ENCODE results near the gene IDI2. TPM values are rescaled to one million over a fixed set of nuclear protein-coding genes. Genes with fewer than 3 reads are reported as not detected.

IDI2 gene
- total RNA-seq, 3 donors from 2014 or later (not counting 1 experiment from before 2014, with no cell fraction given), result not detected

DNA sequence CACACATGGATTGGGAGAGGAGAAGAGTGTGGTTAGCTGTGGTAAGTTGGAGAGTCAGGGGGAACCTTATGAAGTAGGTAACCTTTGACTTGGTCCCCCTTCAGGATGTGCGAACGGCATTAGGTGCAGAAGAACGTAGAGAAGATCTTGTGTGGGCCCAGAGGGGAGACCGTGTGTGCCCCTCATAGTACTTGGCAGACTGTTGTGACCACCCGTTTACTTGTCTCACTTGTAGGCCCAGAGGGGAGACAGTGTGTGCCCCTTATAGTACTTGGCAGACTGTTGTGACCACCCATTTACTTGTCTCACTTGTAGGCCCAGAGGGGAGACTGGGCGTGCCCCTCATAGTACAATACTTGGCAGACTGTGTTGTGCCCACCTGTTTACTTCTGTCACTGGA lies 34.9 kb downstream of the IDI2 start:
- H3K4me1 ChIP-seq (ENCODE audit: control insufficient read depth, insufficient read depth, low read length), result peaks cover 21% of the 10 kb centered on the region
- no peaks in the 10 kb centered on the region for H3K27me3 ChIP-seq (ENCODE audit: control insufficient read depth, insufficient read depth, low read length)
- intact Hi-C loops (cut with micrococcal nuclease), result no loop called here
- ATAC-seq (no peak), DNase-seq (no peak)
- H3K4me3 ChIP-seq (ENCODE audit: low read length), result no peak overlapping the region
- H3K27ac ChIP-seq (ENCODE audit: low read length), result no peak overlapping the region
- H3K9me3 Mint-ChIP-seq, result no peaks in the 10 kb centered on the region
- 97% methylated on average over 6 of the region's 6 CpGs for WGBS (ENCODE audit: insufficient coverage)
- peaks cover 12% of the 10 kb centered on the region for H3K36me3 Mint-ChIP-seq
- peaks cover 44 to 60% of the 10 kb centered on the region in 2 donors for H3K4me1 Mint-ChIP-seq
- TF ChIP-seq, protein P1, sequence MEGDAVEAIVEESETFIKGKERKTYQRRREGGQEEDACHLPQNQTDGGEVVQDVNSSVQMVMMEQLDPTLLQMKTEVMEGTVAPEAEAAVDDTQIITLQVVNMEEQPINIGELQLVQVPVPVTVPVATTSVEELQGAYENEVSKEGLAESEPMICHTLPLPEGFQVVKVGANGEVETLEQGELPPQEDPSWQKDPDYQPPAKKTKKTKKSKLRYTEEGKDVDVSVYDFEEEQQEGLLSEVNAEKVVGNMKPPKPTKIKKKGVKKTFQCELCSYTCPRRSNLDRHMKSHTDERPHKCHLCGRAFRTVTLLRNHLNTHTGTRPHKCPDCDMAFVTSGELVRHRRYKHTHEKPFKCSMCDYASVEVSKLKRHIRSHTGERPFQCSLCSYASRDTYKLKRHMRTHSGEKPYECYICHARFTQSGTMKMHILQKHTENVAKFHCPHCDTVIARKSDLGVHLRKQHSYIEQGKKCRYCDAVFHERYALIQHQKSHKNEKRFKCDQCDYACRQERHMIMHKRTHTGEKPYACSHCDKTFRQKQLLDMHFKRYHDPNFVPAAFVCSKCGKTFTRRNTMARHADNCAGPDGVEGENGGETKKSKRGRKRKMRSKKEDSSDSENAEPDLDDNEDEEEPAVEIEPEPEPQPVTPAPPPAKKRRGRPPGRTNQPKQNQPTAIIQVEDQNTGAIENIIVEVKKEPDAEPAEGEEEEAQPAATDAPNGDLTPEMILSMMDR (IDR thresholded peaks at IDR 0.05), result no peak
- peak overlapping the region; percentile 1 for H3K4me3 Mint-ChIP-seq
- H3K9me3 ChIP-seq (ENCODE audit: control insufficient read depth, insufficient read depth, low read length), result no peaks in the 10 kb centered on the region
- H3K27ac Mint-ChIP-seq, result peak overlapping the region in 1 of 2 donors; percentile 5
- peaks cover 26% of the 10 kb centered on the region for H3K36me3 ChIP-seq (ENCODE audit: control insufficient read depth, insufficient read depth, low read length)
- H3K27me3 Mint-ChIP-seq (ENCODE audit: low read depth in 2 of 2), result no peaks in the 10 kb centered on the region

DNA sequence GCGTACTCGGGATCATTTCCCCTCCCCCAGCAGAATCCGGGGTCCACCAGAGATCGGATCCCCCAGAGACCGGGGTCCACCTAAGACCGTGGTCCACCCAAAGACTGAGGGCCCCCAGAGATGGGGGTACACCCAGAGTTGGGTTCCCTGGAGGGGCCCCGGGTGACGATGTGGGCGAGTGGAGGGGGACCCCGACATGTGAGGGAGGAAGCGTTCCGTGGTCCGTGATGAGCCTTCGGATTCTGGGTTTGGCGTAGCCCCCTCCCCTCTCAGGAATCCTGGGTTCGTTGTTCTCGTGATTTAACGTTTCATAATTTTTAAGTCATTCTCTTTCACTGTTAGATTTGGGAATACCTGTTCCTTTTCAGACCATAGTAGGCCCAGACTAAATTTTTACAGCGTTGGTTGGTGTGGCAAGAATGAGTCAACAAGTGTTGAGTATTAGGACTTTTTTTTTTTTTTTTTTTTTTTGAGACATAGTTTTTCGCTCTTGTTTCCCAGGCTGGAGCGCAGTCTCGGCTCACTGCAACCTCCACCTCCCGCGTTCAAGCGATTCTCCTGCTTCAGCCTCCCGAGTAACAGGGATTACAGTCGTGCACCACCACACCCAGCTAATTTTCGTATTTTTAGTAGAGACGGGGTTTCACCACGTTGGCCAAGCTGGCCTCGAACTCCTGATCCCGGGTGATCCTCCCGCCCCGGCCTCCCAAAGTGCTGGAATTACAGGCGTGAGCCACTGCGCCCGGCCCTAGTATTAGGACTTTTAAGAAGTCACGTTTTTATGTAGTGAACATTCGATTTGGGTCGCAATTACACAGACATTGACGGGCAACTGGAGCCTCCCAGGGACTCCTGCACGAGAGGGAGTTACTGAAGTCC lies 36.8 kb downstream of the IDI2 start:
- Mint-ChIP-seq H3K36me3 (no peaks in the 10 kb centered on the region), H3K27me3 (ENCODE audit: low read depth in 2 of 2) (no peaks in the 10 kb centered on the region), H3K9me3 (no peaks in the 10 kb centered on the region), H3K4me3 (peak overlapping the region; percentile 98), H3K27ac (peak overlapping the region; percentile 90 to 97), H3K4me1 (peaks cover 38 to 48% of the 10 kb centered on the region in 2 donors)
- WGBS (ENCODE audit: insufficient coverage), result 27% methylated on average over 42 of the region's 42 CpGs
- DNase-seq (no peak), ATAC-seq (peak; percentile 7 to 19 (median 13))
- peaks cover 21% of the 10 kb centered on the region for H3K4me1 ChIP-seq (ENCODE audit: control insufficient read depth, insufficient read depth, low read length)
- peak overlapping the region; percentile 78 for H3K27ac ChIP-seq (ENCODE audit: low read length)
- no peaks in the 10 kb centered on the region for H3K27me3 ChIP-seq (ENCODE audit: control insufficient read depth, insufficient read depth, low read length)
- no peaks in the 10 kb centered on the region for H3K9me3 ChIP-seq (ENCODE audit: control insufficient read depth, insufficient read depth, low read length)
- TF ChIP-seq, protein P1 (IDR thresholded peaks at IDR 0.05), result no peak
- intact Hi-C loops (cut with micrococcal nuclease), result loop anchor here (1.0 to 2.0 kb wide), 4 partner anchors 21 to 74 kb away; partner anchors contain the start of genes IDI1 and LARP4B
- H3K4me3 ChIP-seq (ENCODE audit: low read length), result peak overlapping the region; percentile 68
- peaks cover 10% of the 10 kb centered on the region for H3K36me3 ChIP-seq (ENCODE audit: control insufficient read depth, insufficient read depth, low read length)

DNA sequence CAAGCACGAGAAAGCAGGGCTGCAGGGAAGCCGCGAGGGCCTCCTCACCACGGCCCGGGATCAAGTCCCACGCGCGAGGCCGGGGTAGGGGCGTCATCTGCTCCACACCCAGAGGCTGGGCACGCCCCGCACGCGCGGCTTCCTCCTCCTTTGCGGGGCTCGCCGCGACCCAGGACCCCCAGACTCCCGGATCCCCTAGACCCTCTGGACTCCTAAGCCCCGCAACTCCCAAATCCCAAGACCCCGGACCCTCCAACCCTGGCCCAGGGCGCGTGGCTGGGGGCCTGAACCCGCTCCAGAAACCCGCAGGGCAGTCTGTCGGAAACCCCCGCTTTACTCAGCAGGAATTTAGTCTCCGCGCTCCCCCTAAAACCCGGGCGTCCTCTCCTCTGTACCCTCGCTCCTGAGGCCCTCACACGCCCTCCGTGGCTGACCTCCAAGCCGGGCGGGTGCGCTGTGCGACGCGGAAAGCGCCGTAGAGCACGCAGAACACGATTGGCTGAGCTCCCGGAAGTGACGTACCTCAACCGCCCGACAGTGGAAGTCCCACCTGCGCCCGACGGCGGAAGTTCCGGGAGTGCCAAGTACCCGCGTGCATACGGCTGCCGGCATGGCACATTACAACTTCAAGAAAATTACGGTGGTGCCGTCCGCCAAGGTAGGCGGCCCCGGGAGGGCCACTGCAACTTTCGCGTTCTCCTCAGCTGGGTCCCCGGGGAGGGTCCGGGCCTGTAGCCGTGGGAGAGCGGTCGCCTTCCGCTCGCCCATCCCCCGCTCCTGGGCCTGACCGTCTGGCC lies 37.6 kb downstream of the IDI2 start, which contains the start of gene GTPBP4:
TSS of gene GTPBP4 (plus strand) at position 565 of the 797 bp plus-strand sequence. CDS start at position 611, 46 bp downstream.
- Mint-ChIP-seq H3K4me1 (peaks cover 38 to 39% of the 10 kb centered on the region in 2 donors), H3K4me3 (peak within 1 kb of the TSS; percentile 98), H3K27me3 (ENCODE audit: low read depth in 2 of 2) (no peaks in the 10 kb centered on the region), H3K9me3 (no peaks in the 10 kb centered on the region), H3K27ac (peak within 1 kb of the TSS; percentile 90 to 97), H3K36me3 (no peaks in the 10 kb centered on the region)
- peak; percentile 95 to 98 (median 98) for ATAC-seq
- TF ChIP-seq, protein P1 (IDR thresholded peaks at IDR 0.05), result peak; percentile 12
- WGBS (ENCODE audit: insufficient coverage), result under 1% methylated on average over 74 of the region's 74 CpGs
- H3K27ac ChIP-seq (ENCODE audit: low read length), result peak within 1 kb of the TSS; percentile 78
- H3K4me3 ChIP-seq (ENCODE audit: low read length), result peak within 1 kb of the TSS; percentile 68
- peak; percentile 95 to 99 for DNase-seq
- H3K36me3 ChIP-seq (ENCODE audit: control insufficient read depth, insufficient read depth, low read length), result peaks cover 4% of the 10 kb centered on the region
- intact Hi-C loops (cut with micrococcal nuclease), result loop anchor here (1.0 to 2.0 kb wide), 4 partner anchors 22 to 75 kb away; partner anchors contain the start of genes IDI1 and LARP4B
- H3K27me3 ChIP-seq (ENCODE audit: control insufficient read depth, insufficient read depth, low read length), result no peaks in the 10 kb centered on the region
- no peaks in the 10 kb centered on the region for H3K9me3 ChIP-seq (ENCODE audit: control insufficient read depth, insufficient read depth, low read length)
- peaks cover 21% of the 10 kb centered on the region for H3K4me1 ChIP-seq (ENCODE audit: control insufficient read depth, insufficient read depth, low read length)
